HPDE6-E6E7 (cell line): Measurements from ENCODE around the gene BFSP2.

Experiments used
- DNase-seq: peaks from one replicate; pipeline ENCODE4 v3.0.0; 2011; ENCODE audit warnings: missing footprints; ENCODE audit errors: extremely low spot score

Gene BFSP2

GRCh38 chr3:133400006-133400515 is at the start of gene BFSP2:
Gene BFSP2 (plus strand): TSS chr3:133400056. CDS start chr3:133400084, 28 bp downstream.
- no peak for DNase-seq

GRCh38 chr3:133354721-133355120 is 45.1 kb upstream of the BFSP2 start:
- DNase-seq, result no peak

GRCh38 chr3:133360476-133360875 is 39.4 kb upstream of the BFSP2 start:
- DNase-seq, result no peak

- no peak for DNase-seq
Measured at GRCh38 chr3:133361011-133361410, 38.8 kb upstream of the BFSP2 start.

DNA sequence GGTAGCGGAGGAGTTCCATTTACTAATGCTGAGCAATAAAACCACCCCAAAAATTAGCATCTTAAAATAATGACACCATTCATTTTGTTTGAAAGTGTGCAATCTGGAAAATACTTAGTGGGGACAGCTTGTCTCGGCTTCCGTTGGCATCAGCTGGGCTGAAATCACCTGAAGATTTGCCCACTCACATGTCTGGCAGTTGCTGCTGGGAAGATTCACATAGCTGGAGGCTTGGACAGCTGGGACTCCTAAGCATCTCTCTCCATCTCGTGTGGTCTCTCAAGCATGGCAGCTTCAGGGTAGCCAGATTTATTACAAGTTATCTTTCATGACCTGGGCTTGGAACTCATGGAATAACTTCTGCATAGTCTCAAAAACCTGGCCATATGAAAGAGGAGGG is 38.4 kb upstream of the BFSP2 start:
- DNase-seq, result no peak

DNA sequence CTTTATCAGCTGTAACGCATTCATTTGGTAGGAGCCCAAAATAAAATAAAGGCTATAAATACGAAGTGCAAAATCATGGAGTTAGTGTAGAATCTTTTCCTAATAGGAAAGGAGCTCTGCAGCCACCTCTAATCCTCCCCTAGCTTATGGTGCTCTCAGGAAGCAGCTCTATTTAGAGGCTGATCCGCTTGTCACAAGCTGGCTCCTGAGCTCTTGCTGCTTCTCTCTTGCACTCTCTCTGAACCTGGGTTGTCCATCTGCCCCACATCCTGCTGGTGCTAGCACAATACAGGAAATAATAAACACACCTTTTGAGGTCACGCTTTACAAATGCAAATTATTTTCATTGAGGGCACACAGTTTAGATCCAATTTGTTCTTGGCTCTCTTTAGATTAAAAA is 37.3 kb upstream of the BFSP2 start:
- no peak for DNase-seq

DNA sequence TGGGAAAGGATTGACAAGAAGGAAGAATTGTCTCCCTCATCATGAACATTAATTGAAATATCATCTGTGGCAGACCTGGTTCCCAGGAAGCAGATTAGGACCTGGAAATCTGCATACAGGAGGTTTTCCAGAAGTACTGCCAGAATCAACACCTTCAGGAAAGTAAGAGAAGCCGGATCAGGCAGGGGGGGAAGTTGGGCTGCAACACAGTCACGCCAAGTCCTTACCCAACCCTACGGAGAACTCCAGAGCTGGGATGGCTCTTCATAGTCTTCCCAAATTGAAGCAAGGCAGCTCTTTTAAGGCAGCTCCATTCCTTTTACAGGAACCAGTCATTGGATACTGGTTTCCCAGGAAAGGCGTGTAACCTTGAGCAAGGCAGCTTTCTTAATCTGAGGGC is 35.2 kb upstream of the BFSP2 start:
- no peak for DNase-seq

DNA sequence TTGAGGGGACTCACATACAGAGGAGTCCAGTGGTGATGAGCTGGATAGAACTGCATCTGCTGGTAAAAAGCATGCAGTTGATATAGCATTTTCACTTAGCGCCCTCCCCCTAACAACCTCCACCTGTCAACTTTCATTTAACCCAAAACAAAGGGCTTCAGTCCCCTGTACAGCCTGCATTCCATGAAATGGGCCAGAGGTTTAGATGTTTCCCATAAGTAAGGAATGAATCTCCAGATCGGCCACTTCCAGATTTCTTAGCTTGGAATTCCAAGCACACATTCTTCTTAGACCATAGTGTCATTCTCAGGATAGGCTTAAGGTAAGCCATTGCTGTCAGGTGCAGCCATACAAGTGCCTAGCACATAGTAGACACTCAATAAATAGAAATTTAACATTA is 32.9 kb upstream of the BFSP2 start:
- no peak for DNase-seq

- no peak for DNase-seq
Measured at GRCh38 chr3:133367403-133367802, 32.5 kb upstream of the BFSP2 start.

DNA sequence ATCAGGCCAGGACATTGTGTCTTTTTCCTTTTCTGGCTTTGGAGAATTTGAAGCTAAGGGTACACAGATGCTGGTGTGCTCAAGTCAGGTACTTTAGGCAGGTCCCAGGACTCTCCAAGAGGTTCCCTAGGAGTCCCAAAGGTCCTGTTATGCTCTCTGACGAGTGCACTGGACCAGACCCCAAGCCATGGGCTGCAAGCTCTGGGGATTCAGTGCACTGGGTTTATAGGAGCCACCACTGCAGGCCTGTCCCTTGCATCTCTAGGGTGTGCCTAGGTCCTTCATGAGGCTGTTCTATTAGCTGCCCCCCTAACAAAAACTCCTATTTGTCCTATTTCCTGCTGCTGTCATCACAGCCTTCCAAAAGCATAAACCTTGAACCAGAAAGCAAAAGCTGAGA is 31.9 kb upstream of the BFSP2 start:
- DNase-seq, result no peak

- DNase-seq, result no peak
Measured at GRCh38 chr3:133368371-133369067, 31.3 kb upstream of the BFSP2 start.

DNA sequence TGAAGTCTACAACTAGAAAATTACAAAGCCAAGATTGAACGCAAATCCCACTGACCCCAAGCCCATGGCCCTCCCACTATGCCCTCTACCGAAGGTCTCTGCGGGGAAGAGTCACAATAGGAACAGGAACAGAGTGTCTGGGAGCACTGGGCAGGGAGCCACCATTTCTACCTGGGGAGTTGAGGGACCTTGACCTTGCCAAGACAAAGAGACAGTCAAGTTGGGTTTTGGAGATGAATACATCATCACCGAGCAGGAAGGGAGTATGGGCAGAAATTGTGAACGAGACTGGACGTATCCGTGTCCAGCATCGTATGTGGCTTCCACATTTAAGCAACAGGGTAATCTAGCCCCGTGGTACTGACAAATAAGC is 30.8 kb upstream of the BFSP2 start:
- no peak for DNase-seq

GRCh38 chr3:133371181-133371580 is 28.7 kb upstream of the BFSP2 start:
- DNase-seq, result no peak

DNA sequence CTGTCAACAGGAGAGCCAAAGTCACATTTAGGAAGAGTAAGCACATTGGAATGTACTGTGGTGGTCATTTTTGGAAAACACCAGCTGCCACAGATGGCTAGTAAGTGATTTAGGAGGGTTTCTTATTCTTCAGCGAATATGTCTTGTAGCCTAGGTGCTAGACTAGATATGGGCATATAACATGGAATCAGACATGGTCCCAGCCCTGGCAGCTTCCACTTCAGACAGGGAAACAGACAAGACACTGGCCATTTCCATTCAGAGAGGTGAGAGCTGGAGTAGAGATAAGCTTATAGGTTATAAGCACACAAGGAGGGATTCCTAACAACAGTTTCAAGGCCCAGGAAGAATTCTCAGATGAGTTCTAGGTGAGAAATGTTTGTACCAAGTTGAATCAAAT is 28.2 kb upstream of the BFSP2 start:
- DNase-seq, result no peak

GRCh38 chr3:133374708-133375402 is 25.0 kb upstream of the BFSP2 start:
- DNase-seq, result no peak

- DNase-seq, result no peak
Measured at GRCh38 chr3:133375403-133375745, 24.5 kb upstream of the BFSP2 start.

DNA sequence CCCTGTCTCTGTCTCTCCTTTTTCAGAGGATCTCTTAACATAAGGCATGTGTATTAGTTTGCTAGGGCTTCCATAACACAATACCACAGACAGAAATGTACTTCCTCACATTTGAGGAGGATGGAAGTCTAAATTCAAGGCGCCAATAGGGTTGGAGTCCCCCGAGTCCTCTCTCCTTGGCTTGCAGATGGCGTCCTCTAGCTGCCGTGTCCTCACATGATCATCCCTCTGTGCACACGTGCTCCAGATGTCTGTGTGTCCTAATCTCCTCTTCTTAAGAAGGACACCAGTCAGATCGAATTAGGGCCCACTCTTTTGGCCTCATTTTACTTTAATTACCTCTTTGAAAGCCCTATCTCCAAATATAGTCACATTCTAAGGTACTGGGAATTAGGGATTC is 23.0 kb upstream of the BFSP2 start:
- no peak for DNase-seq

- peak; percentile 9 for DNase-seq
Measured at GRCh38 chr3:133377396-133377795, 22.5 kb upstream of the BFSP2 start.

DNA sequence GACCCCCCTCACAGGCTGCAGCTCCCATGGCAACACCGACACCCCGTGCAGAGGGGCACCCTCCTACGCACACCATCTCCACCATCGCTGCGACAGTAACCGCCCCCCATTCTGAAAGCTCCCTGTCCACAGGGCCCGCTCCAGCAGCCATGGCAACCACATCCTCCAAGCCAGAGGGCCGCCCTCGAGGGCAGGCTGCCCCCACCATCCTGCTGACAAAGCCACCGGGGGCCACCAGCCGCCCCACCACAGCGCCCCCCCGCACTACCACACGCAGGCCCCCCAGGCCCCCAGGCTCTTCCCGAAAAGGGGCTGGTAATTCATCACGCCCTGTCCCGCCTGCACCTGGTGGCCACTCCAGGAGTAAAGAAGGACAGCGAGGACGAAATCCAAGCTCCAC is 19.9 kb upstream of the BFSP2 start:
- DNase-seq, result no peak

- DNase-seq, result no peak
Measured at GRCh38 chr3:133380481-133381225, 19.2 kb upstream of the BFSP2 start.

DNA sequence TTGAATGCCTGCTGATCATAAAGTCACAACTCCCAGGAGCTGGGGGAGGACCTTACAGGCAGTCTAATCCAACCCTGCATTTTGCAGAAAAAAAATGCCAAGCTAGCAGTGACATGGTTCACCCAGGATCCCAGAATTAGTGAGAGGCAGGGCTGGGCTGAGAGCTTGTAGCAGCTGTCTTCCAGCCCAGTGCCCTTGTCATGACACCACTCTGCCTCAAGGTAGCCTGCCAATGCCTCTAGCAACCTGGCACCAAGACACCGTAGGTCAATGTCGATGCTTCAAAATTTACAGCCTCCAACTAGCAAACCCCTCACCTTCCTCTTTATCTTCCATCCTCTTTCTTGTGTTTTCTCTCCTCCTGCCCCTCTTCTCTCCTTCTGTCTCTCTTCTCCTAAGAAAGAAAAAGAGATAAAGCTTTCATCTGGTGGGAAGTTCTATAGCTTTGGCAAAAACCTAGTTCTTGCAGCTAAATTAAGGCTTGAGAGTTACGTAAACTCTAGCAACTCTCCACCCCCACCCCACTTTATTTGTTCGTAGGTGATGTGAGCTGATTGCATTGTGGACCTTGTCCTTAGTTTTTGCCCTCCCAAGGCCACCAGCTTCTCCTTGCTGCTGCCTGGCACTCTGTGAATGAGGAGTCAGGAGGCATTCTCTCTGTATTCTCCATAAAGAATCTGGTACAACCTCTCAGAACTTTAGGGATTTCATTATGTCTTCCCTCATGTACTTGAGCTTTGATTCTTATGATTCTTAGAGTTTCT is 18.3 kb upstream of the BFSP2 start:
- no peak for DNase-seq

DNA sequence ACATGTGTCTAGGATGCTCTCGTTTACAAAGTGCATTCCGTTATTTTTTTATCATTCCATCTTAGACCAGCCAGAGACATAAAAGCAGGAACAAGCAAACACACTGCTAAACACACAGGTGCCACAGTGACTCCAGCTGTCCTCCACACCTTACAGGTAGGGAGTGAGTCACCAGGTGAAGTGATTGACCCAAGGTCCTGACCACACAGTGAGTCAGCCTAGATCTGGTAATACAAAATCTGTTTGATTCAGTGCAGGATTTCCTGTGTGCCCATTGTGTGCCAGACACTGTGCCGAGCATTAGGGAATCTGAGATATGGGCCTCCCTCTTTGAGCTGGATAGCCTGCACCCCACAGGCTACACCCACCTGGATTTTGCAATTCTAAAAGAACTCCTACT is 16.7 kb upstream of the BFSP2 start:
- DNase-seq, result peak; percentile 80
